Liver (tissue), 3 donors: ENCODE results near the gene ARMC5.

Experiments used
- CTCF ChIP-seq: fragments of 150-350 bp; IDR thresholded peaks from 2 replicates; pipeline ENCODE4 v1.5.1; 2017; ENCODE audit warnings: improper control_type of control experiment, low read depth, low read length; ENCODE audit not compliant: missing input control
- GABPA ChIP-seq, 2 donors: IDR thresholded peaks in 1 of 2; conservative IDR thresholded peaks in 1 of 2; 2 replicates each; pipeline ENCODE4 v1.6.1; 2016; ENCODE audit warnings: antibody characterized with exemption in 2 of 2, mild to moderate bottlenecking in 1 of 2, moderate library complexity in 1 of 2
- RAD21 ChIP-seq, 2 donors: IDR thresholded peaks; 2 replicates each; pipeline ENCODE4 v1.6.1; 2016; ENCODE audit warnings: antibody characterized with exemption in 2 of 2, mild to moderate bottlenecking in 2 of 2
- SP1 ChIP-seq: IDR thresholded peaks from 2 replicates; pipeline ENCODE4 v1.6.1; 2018; ENCODE audit warnings: antibody characterized with exemption, mild to moderate bottlenecking
- TAF1 ChIP-seq: conservative IDR thresholded peaks from 2 replicates; pipeline ENCODE4 v1.6.1; 2016; ENCODE audit warnings: antibody characterized with exemption, mild to moderate bottlenecking
- YY1 ChIP-seq: IDR thresholded peaks from 2 replicates; pipeline ENCODE4 v1.6.1; 2016; ENCODE audit warnings: antibody characterized with exemption, mild to moderate bottlenecking
- TF ChIP-seq, protein P1 (sequence below): IDR thresholded peaks from 2 replicates; pipeline ENCODE4 v1.6.1; 2016; ENCODE audit warnings: antibody characterized with exemption
- TF ChIP-seq, protein P2 (sequence below): IDR thresholded peaks from 2 replicates; pipeline ENCODE4 v1.6.1; 2016; ENCODE audit warnings: antibody characterized with exemption
- donor health status: healthy.
- donor health status: healthy.

- TF ChIP-seq, protein P1, sequence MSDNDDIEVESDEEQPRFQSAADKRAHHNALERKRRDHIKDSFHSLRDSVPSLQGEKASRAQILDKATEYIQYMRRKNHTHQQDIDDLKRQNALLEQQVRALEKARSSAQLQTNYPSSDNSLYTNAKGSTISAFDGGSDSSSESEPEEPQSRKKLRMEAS: peak; percentile 94
- peak; percentile 99 for TF ChIP-seq YY1
- peak; percentile 26 for TF ChIP-seq CTCF
- TF ChIP-seq RAD21 (IDR thresholded peaks at IDR 0.05): peak; percentile 54
- no peak for TF ChIP-seq SP1
- TF ChIP-seq, protein P2, sequence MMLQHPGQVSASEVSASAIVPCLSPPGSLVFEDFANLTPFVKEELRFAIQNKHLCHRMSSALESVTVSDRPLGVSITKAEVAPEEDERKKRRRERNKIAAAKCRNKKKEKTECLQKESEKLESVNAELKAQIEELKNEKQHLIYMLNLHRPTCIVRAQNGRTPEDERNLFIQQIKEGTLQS: peak; percentile 83
- peak; percentile 88 to 95 for TF ChIP-seq GABPA (IDR thresholded peaks at IDR 0.05 in 1 of 2, conservative IDR thresholded peaks at IDR 0.05 in 1 of 2)
- peak; percentile 43 for TF ChIP-seq TAF1
Measured at GRCh38 chr16:31458844-31459686, at the start of gene ARMC5.
